Cardiac septum (tissue), 1 donor: ENCODE measurements around the gene TARDBP. TPM values are rescaled to one million over a fixed set of nuclear protein-coding genes. Genes with fewer than 3 reads are reported as not detected.
"Not testable (repeated sequence)": the region's sequence is repeated elsewhere in the genome, so short reads cannot be mapped to it uniquely, and the experiment has no call there.

Experiments
- DNase-seq: peaks from one replicate; pipeline ENCODE4 v3.0.0-alpha.2; 2020; ENCODE audit warnings: low spot score
- intact Hi-C: fragments of 100-400 bp; cut with DNase I; formaldehyde crosslinking; loops from one replicate; pipeline ENCODE4 v1.14.0; 2022
- total RNA-seq: library from RNA; stranded (reverse); fragmentation: NEBNext Ultra II Directional; extraction: Animal tissue kit (Norgen Biotek cat#: 25700); gene quantifications from one replicate; pipeline ENCODE4 v1.2.1, GENCODE V29; 2021
- donor health status: DM: no; HTN: no; CAD: no.

TARDBP gene
- total RNA-seq, 1 donor from 2014 or later, result 102 TPM

DNA sequence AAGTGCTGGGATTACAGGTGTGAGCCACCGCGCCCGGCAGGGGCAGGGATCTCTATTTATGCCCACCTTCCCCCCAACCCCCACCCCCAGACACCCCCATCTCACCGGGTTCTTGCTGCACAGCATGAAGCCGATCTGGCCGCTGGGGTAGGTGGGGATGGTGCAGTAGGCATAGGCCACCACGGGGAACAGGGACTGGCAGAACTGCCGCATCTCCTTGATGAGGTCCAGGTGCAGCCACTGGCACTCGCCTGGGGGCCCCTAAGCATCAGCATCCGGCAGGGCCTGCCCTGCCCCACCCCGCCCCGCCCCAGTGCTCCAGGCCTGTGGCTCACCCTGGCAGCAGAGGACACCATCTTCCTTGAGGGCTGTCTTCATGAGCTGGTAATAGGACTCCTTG is 43.2 kb downstream of the TARDBP start:
- intact Hi-C loops, result loop anchor here (10.0 kb wide), 1 partner anchor 669 kb away; no protein-coding TSS in a partner anchor
- DNase-seq, result no peak

DNA sequence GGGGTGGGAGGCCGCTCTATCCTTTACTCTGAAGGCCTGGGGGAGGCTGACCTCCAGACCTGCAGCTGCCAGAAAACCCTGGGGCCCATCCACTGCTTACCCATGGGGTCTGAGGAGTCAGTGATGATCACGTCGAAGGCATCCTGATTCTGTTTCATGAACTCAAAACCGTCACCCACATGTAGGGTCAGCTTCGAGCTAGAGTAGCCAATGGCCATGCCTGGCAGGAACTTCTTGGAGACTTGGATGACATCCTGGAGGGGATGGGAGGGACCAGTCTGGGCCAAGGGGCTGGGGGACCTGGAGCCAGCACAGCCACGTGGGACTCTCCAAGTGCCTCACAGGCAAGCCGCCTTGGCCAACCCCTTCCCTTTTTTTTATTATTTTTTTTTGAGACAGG is 44.0 kb downstream of the TARDBP start:
- intact Hi-C loops, result loop anchor here (10.0 kb wide), 1 partner anchor 668 kb away; no protein-coding TSS in a partner anchor
- no peak for DNase-seq

DNA sequence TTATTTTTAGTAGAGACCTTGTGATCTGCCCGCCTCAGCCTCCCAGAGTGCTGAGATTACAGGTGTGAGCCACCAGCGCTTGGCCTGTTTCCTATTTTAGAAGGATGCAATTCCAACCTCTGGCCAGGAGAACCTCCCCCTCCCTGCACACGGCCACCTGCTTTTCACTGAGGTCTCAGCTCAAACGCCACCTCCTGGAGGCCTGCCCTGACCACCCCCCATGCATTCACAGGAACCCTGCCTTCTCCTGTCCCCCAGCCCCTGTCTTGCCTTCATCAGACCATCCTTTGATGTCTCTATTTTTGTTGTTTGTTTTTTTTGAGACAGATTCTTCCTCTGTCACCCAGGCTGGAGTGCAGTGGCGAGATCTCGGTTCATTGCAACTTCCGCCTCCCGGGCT is 45.0 kb downstream of the TARDBP start:
- intact Hi-C loops, result loop anchor here (10.0 kb wide), 1 partner anchor 667 kb away; no protein-coding TSS in a partner anchor
- no peak for DNase-seq

DNA sequence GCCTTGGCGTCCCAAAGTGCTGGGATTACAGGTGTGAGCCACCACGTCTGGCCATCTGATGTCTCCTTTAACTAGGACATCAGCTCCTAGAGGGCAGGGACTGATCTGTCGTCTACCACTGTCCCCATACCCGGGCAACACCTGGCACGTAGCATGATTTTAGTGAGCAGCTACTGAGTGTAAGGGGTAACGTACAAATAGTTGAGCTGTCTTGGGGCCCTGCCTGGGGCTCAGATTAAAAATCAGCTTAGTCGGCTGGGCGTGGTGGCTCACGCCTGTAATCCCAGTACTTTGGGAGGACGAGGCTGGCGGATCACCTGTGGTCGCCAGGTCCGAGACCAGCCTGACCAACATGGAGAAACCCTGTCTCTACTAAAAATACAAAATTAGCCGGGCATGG is 45.6 kb downstream of the TARDBP start:
- DNase-seq, result no peak
- intact Hi-C loops, result loop anchor here (10.0 kb wide), 1 partner anchor 667 kb away; no protein-coding TSS in a partner anchor

DNA sequence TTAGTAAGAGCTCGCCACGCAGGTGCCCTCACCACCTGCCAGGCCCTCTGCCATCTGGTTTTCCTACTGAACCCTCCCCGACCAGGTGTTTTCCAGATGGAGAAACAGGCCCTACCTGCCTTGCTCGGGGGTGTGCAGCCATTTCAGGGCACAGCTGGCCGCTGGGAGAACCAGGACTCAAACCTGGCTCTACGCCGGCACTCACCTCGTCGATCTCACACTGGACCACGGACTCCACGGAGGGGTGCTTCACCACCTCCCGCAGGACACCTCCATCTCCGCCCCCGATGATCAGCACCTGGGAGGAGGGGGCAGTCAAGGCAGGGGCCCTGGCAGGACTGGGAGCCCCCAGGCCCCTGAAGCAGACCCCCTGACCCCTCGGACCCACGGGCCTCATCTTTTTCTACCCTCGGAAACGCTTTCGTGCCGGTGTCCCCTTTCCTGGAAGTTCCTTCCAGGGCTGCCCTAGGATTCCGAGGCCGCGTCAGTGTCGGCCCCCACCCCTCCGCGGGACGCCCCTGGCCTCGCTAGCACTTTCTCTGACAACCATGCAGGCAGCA is 46.2 kb downstream of the TARDBP start:
- DNase-seq, result no peak
- intact Hi-C loops, result loop anchor here (10.0 kb wide), 1 partner anchor 666 kb away; no protein-coding TSS in a partner anchor

DNA sequence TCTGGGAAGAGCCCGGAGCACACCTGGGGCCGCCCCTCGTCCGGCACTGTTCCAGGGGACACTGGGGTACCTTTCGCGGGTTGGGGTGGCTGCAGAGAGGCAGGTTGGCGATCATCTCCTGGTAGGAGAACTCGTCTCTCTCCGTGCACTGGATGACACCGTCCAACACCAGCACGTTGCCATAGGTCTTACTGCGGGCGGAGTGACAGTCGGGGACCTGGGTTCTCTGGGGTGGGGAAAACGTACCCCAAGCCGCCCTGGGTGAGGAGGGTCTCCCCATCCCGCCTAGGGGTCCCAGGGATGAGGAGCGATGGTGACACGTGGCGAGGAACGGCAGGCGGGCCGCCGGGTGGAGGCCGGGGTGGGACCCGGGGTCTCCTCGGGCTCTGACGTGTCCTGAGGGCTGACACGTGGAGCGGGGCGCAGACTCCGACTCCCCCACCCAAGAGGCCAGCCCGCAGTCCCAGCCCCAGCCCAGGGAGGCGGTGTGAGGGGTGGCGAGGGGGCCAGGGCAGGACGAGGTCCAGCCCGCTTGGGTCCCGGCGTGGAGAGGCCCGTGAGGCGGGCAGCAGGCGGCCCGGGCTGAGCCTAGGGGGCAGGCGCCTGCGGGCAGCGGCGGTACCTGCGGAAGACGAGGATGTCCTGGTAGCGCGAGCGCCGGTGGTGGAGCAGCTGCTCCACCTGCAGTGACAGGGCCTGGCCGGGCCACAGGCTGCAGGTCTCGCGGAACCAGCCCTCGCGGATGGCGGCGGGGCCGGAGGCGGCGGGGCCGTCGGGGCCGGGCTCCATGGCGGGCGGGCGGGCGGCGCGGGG is 46.9 kb downstream of the TARDBP start:
- intact Hi-C loops, result loop anchor here (10.0 kb wide), 1 partner anchor 665 kb away; no protein-coding TSS in a partner anchor
- no peak for DNase-seq

DNA sequence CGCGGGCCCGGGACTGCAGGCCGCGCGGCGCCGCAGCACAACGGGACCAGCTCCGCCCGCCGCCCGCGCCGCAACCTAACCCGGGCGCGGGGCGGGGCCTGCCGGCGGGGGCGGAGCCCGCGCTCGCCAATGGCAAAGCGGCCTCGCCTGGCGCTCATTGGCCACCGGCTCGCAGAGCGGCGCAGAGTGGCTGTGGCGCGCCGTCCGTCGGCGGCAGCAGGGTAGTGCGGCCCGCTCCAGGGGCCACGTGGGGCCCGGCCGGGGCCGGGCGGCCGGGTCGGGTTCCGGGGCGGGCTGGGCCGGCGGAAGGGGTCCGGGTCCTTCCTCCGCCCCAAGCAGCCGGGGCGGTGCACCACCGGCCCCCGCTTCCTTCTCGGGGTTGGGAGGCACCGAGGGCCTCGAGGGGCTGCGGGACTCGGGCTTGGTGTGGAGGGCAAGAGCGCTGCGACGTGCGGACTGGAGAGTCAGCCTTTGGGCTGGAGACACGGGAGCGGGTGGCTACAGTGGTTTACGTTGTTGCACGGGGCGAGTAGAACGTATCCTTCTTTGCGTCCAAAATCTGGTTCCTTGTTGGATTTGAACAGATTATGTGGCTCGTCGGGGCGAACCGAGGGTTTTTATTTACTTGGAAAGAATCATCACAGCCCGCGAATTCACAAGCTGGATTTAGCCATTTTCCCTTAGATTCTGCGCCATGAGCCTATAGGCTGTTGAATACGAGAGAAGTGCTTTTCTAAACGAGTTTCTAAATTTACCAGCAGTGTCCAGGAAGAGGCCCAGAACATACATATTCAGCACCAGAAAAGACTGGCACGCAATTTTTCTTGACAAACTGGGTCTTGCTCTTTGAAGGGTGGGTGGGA is 47.7 kb downstream of the TARDBP start, which contains the start of gene SRM:
Gene SRM (minus strand): TSS at position 51 of the 863 bp plus-strand sequence. CDS start 75 bp downstream, outside the sequence.
- DNase-seq, result peak; percentile 95
- intact Hi-C loops, result loop anchor here (1.0 to 10.0 kb wide), 2 partner anchors 40 to 665 kb away; no protein-coding TSS in a partner anchor

DNA sequence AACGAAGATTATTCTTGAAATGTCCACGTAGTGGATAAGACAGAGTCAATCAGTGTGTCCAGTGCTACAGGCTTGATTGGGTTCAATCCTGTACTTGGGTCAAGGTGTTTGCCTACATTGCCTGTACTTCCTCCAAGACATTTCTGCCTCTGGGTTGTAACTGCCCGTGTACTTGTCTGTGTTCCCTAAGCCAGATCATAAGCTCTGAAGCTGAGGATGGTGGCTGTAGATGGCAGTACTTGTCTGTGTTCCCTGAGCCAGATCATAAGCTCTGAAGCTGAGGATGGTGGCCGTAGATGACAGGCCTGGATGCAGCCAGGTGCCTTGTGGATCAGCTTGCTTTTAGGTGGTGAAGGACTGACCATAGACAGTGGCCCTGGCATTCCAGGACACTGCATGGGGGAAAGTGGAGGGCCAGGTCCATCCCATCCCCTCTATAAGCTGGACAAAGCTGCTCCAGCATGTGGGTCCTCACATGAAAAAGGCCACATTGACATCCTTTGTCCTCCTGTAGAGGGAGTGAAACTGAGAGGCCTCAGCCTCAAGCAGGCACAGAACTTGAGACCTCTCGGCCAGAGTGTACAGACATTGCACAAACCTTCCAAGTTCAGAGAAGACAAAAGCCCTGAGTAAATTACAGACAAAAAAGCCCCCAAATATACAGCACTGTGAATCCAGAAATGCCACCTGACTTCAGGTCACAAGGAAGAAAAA is 49.4 kb downstream of the TARDBP start:
- no peak for DNase-seq
- intact Hi-C loops, result no loop called here

DNA sequence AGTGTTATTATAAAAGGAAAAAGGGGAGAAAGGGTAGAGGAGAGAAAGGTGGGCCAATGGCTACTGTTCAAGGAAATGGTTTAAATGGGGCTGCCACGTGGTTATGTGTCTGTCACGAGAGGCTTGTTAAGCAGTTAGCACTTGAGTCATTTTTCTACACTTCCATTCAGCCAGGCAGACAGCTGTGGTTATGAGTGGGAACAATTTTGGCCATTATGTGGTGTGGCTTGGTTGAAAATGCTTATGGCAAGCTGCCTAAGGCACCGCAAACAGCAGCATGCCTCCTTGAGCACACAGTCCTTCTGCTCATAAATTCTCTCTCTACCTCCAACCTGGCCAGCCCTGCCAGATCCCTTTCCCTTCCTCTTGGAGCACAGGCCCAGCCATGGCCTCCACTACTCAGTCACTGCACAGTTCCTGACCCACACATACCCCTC is 50.5 kb downstream of the TARDBP start:
- intact Hi-C loops, result no loop called here
- DNase-seq, result no peak

DNA sequence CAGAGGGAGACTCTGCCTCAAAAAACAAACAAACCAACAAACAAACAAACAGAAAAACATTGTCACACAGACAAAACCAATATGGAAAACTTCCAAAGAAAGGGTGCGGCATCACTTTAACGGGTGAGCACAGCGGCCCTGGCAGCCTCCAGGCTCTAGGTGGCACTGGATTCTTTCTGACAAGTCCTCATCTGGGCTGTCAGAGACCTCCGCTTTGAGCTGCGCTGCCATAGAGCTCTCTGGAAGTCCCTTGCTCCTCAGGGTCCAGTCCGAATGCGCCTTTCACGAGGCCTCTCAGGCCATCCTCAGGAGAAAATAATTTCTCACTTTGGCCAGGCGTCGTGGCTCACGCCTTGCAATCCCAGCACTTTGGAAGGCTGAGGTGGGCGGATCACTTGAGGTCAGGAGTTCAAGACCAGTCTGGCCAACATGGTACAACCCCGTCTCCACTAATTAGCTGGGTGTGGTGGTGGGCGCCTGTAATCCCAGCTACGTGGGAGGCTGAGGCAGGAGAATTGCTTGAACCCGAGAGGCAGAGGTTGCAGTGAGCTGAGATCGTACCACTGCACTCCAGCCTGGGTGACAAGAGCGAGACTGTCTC is 51.6 kb downstream of the TARDBP start:
- DNase-seq, intact Hi-C loops: not testable (repeated sequence)

DNA sequence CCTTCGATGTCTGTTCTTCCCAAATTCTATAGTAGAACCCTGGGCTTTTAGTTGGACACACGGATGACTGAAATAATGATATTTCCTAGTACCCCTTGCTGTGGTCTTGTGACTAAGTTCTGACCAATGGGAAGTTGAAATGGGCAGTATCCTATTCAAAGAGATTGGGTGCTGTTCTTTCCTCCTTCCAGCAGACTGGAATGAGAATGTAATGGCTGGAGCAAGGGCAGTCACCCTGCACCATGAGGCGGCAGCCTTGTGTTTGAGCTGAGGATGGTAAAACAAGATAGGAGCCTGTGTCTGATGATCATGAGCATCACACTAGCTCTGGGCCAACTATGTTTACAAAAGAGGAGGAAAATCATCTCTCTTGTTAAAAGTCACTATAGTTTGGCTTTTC is 52.5 kb downstream of the TARDBP start:
- intact Hi-C loops, result no loop called here
- DNase-seq, result no peak

DNA sequence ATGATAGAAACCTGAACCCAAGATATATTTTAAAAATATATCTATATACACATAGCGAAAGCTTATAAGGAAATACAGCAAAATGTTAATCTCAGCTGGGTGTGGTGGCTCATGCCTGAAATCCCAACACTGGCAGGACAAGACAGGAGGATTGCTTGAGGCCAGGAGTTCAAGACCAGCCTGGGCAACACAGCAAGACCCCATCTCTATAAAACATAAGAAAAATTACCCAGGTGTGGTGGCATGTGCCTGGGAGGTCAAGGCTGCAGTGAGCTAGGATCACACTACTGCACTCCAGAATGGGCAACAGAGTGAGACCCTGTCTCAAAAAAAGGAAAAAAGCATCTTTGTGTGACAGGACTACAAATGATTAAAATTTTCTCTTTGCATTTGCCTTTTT is 53.3 kb downstream of the TARDBP start:
- no peak for DNase-seq
- intact Hi-C loops, result no loop called here

DNA sequence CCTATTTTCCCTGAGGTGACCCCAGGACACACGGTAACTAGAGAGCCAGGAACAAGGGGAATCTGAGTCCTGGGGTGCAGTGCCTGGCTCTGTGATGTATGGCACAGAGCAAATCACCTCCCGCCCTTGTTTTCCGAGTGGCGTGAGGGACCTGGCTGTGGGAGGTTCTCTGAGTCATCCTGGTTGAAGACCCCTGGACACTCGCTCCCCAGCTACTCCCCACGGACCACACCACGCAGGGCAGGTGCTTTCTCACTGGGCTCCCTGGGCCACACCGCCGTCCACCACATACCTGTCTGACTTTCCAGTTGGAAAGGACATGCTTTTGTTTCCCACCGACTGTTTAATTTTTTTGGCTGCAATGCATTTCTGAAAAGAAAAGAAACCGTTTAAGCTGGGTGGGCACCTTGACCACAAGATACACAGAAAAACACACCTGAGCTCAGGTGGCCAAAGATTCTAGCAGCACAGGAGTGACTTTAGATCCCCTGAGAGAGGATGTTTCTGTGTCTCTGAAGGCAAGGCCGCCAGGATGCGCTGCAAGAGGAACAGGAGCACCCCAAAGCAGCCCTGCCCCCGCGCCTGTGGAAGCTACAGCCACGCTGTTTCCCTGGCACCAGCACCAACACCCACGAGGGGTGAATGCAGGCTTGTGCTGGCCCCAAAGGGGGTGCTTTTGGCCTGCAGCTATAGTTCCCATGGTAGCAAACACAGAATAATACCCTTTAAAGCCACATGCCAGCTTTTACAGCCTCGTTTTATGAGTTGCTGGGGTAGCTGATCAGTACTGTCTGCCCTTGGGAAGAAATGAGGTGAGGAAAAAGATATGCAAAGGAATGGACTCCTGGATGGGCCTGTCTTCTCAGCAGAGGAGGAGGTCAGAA is 55.5 kb downstream of the TARDBP start:
- DNase-seq, result no peak
- intact Hi-C loops, result no loop called here

DNA sequence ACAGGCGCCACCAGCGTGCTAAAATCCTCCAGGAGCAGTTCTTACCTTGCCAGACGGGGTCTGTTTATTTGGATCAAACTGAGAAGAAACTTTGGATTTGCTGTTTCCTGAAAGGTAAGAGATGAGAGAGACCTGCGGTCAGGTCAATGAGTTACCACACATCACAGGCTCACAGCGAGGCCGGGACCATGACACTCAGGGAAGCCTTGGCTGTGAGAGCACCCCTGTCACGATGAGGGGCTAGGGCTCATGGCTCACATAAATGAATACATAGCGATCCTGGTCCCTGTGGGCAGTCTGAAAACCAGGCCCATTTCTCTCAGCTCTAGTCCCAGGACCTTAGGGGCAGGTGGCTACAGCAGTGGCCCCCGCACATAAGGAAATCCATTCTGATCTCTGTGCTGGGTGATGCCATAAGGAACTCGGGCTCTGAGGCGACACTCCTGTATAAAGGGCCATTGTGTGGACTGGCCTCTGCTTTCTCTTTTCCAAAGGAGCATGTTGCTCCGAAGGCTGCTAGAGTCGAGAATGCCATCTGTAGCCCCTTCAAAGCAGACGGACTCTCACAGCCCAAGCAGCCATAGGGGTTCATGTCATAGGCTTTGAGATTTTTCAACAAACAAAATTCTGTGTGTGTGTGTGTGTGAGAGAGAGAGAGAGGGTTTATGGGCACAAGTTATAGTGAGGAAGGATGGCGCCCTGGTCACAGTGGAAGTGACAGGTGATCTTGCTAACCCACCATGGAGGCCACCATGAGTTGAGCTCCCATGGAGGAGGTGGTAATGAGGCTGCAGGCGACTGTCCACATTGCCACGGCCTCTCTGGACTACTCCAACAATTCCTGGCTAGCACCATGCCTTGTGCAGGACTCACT is 56.4 kb downstream of the TARDBP start:
- no peak for DNase-seq
- intact Hi-C loops, result no loop called here

DNA sequence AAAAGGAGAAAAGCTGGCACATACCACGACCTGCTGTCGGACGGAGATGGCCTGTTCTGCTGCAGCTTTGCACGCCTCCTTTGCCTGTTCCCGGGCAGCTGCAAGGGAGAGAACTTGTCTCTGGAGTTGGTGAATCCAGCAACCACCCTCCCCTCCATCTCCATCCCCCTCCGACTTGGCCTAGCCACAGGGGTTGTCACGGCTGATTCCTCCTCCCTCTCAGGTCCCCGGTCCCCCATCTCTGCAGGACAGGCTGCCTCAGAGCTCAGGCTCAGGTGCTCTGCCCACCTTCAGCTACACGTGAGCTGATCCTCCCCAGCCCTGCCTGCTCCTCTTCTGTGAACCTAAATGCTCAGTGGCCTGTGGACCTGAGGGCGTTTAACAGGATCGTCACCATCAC is 58.4 kb downstream of the TARDBP start:
- intact Hi-C loops, result no loop called here
- DNase-seq, result no peak

DNA sequence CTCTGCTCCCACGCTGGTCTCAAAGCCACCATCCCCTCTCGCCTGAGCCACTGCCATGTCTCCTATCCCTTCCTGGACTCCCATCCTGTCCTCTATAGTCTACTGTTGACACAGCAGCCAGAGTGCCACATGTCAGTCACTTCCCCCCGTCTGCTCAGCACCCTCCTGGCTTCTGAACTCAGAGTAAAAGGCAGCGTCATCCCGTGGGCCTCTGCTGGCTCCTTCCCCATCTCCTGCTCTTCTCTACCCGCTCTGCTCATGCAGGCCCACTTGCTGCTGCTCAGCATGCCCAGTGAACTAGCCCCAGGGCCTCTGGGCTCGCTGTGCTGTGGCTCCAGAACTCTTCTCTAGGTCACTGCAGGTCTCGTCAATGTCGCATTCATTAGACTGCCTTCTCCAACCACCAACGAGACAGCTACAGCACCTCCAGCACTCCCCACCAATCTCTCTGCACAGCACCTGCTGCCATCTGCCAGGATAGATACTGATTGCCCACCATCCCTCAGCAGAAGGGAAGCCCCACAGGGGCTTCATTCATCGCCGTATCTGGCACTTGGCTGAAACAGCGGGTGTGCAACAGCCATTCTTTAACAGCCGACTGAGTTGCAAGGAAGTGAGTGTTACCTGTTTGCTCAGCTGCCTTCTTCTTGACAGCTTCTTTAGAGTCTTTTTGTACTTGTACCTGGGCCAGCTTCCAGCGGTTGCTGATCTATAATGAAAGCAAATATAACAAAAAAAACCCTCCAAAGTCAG is 59.2 kb downstream of the TARDBP start:
- no peak for DNase-seq
- intact Hi-C loops, result no loop called here
